LNCaP clone FGC (cell line): ENCODE data around the gene LDLRAD4.

Experiments
- DNase-seq: peaks from one replicate; pipeline ENCODE4 v3.0.0-alpha.2; 2011; ENCODE audit warnings: low read depth
- H3K4me3 ChIP-seq: 2 replicates; pipeline ENCODE4 v1.5.1; 2011; ENCODE audit warnings: mild to moderate bottlenecking, low read depth, low read length, control low read depth
- CTCF ChIP-seq: IDR thresholded peaks from 2 replicates; pipeline ENCODE4 v1.5.1; 2012; ENCODE audit warnings: mild to moderate bottlenecking; ENCODE audit not compliant: control insufficient read depth, insufficient read depth; ENCODE audit errors: extremely low read depth

The LDLRAD4 gene

GRCh38 chr18:13366962-13367892 is 148.7 kb downstream of the LDLRAD4 start:
- no peak for DNase-seq
- no peak overlapping the region for H3K4me3 ChIP-seq
- no peak for TF ChIP-seq CTCF

GRCh38 chr18:13368080-13368813 is 149.7 kb downstream of the LDLRAD4 start:
- no peak overlapping the region for H3K4me3 ChIP-seq
- DNase-seq: no peak
- no peak for TF ChIP-seq CTCF

- no peak overlapping the region for H3K4me3 ChIP-seq
- no peak for DNase-seq
- TF ChIP-seq CTCF: no peak
Observed at GRCh38 chr18:13369353-13369752, 150.8 kb downstream of the LDLRAD4 start.

- no peak overlapping the region for H3K4me3 ChIP-seq
- TF ChIP-seq CTCF: no peak
- DNase-seq: peak; percentile 52
Observed at GRCh38 chr18:13369756-13370510, 151.4 kb downstream of the LDLRAD4 start.

GRCh38 chr18:13370995-13371625 is 152.6 kb downstream of the LDLRAD4 start:
- no peak for TF ChIP-seq CTCF
- no peak for DNase-seq
- no peak overlapping the region for H3K4me3 ChIP-seq

GRCh38 chr18:13371689-13372418 is 153.3 kb downstream of the LDLRAD4 start:
- TF ChIP-seq CTCF: no peak
- H3K4me3 ChIP-seq: no peak overlapping the region
- DNase-seq: no peak
